Fibroblast of skin of left quadriceps (primary cell): ENCODE measurements around the gene LDHAL6A.

Source experiments
- DNase-seq, 2 experiments: peaks; one replicate each; pipeline ENCODE4 v3.0.0-alpha.2; 2013; ENCODE audit warnings: low read depth in 2 of 2

The LDHAL6A gene

DNA sequence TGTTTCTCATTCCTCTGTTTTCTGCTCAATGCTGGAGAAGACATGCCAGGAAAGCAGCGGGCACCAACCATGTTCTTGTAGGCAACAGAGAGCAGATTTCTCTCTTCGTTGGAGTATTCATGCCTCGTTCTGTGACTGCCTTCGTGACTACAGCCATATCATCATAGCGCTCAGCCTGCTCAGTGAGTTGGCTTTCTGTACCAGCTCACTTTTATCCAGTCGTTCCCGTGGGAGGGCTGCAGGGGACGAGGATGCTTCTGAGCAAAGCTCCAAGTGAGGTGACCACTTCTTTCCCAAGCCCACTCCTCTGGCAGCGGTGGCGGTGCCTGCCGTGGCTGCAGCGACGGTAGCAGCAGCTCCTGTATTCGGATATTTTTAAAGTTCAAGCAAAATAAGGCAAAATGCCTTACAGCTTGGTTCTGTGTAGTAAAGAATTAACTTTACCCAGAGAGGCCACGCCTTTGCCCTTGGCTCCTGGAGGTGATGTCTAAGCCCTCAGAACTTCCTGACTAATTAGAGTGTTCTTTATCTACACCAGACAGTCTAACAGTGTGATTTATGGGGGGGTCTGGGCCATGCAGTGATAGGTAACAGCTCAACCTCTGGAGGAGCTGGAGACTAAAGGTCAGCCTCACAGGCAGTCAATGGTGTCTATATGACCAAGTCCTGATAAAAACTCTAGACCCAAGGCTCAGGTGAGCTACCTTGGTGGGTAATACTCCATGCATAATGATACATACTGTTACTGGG lies 35.3 kb downstream of the LDHAL6A start:
- no peak for DNase-seq

DNA sequence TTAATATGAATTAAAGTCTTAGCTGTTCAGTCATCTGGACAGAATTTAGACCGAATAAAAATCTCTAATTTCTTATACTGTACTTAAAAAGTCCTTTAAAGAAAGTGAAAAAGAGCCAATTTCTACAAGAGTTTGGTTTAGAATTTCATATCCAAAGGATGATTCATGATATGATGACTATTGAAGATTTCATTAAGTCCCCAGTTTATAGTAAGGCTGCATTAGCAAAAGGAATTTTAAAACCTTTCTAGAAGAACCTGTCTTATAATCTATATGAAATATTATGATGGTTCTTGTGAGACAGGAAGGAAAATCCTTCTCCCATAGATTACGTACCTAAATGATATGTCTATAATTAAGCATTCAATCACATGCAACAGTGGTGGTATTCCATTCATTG lies 36.3 kb downstream of the LDHAL6A start:
- DNase-seq: no peak

DNA sequence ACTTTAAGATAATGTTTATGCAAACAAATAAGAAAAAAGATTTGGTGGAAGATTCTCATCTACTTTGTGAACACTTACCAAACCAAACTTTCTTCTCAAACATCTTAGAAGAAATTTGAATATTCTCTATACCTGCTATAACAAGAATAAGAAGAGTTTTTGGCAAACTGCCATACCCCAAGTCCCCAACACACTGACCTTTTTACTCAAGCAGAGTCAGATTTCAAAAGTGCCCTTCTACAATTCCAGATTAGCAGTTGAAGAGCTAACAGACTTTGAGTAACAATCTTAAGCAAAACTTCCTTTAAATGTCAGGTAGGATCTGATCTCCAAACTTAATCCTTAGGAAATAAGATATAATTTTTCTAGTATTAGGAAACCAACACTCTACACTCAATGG lies 37.2 kb downstream of the LDHAL6A start:
- DNase-seq: no peak

DNA sequence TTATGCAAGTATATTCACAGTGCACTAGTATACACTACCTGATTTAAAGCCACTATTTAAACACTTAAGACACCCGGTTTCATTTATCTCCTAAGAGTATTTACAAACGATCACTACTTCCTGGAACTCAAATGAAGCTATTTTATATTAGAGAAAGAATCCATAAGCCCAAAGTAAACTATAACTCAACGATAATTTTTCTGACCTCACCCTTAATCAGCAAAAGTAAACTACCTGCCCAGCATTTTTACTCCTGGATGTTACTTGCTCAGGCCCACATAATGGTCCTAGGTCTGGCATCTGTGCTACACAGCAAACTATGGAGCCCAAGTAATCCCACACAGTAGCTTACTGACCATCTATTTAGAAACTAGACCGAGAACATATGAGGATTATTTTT lies 37.7 kb downstream of the LDHAL6A start:
- no peak for DNase-seq

DNA sequence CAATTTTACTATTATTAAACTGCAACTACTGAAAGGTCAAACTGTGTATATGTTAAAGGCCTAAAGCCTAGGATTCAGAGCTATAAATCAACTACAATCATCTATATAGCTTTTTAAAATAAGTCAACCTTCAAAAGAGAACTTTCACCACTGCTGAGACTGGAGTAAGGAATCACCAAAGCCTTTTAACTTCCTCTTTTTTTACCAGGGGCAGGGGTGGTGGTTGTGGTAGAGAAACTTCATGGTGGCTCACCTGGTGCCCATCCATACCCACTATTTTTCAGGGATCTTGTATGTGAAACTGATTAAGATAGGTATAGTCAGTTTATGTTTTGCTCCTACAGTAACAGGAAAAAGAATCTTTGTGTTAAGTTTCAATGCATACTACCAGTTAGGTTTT lies 39.6 kb downstream of the LDHAL6A start:
- no peak for DNase-seq

DNA sequence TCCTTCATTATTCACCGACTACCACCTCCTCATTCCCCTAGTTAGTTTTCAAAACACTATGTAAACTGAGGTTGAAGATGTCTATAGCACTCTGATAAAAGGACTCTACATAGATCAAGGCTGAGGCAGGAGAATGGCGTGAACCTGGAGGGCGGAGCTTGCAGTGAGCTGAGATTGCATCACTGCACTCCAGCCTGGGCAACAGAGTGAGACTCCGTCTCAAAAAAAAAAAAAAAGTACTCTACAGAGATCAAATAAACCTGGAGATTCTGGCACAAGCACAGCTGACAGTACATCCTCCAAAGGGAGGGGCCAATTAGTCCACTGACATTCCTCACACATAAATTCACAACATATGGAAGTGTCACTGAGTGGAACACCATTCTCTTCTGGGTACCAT lies 40.0 kb downstream of the LDHAL6A start:
- peak in 1 of 2 experiments; percentile 1 for DNase-seq

DNA sequence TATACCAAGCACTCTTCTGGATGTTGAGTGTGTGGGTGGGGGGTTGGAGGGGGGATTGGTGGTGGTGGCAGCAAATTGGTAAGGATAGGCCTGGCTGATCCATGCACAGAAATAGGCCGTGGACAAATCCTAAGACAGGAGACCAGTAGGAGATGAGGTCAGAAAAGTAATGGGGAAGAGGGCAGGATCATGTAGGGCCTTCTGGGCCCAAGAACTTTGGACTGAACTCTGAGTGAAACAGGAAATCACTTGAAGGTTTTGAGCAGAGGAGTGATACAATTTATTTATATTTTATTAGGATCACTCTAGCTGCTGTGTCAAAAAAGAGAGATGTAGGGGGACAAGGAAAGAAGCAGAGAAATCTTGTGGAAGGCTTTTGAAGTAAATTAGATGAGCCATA lies 42.4 kb downstream of the LDHAL6A start:
- DNase-seq: no peak

DNA sequence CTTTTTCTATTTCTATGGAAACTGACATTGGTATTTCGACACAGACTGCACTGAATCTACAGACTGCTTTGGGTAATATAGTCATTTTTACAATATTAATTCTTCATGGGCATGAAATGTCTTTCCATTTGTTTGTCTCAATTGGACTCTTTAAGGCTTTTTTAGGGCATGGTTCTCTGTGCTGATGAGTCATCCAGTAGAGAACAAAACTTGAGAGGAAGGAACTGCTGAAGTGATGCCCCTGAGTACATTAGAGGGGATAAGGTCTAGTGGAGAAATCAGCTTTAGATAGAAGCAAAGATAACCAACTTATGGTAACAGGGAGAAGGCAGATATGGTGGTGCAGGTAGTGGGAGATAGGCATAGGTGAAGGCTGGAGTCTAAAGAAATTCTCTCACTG lies 46.0 kb downstream of the LDHAL6A start:
- no peak for DNase-seq

DNA sequence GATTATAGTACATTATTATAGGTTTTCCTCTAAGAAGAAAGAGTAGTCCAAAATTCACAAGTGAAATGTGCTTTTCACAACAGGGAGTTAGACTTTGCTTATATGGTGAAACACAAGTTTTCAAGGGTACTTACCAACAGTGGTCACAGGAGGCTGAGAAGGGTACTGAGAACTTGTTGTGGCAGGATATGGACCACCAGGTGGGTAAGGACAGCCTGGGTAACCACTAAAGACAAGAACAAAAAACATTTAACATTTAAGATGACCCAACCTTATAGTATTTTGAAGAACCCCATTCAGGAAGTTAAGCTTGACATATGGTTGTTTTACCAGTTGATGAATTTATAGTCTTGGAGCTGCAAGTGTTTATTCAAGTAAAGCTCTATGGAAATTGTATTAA lies 46.7 kb downstream of the LDHAL6A start:
- DNase-seq: no peak

DNA sequence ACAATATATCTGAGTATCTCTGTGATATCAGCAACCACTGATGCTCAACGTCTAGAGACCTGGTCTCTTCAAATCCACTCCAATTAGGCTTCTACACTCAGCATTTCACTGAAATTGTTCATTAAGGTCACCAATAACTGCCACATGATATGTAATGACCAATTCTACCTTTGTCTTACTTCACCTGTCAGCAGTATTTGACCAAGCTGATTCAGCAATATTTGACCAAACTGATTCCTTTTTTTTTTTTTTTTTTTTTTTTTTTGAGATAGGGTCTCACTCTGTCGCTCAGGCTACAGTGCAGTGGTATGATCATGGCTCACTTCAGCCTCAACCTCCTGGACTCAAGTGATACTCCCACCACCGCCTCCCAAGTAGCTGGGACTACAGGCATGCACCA lies 65.5 kb downstream of the LDHAL6A start:
- DNase-seq: no peak

DNA sequence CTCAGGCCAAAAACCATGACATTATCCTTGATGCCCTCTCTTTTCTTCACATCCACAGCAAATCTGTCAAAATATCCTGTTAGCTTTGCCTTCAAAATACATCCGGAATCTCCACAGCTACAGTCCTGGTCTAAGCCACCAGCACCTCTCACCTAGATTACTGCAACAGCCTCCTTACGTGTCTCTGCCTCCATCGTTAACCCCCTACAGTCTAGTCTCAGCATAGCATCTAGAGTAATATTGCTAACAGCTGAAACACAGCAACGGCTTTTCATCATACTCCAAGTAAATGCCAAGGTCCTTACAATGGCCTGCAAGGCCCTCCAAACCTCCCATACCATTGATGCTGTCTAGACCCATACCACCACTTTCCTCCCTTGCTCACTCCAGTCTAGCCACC lies 66.7 kb downstream of the LDHAL6A start:
- no peak for DNase-seq

DNA sequence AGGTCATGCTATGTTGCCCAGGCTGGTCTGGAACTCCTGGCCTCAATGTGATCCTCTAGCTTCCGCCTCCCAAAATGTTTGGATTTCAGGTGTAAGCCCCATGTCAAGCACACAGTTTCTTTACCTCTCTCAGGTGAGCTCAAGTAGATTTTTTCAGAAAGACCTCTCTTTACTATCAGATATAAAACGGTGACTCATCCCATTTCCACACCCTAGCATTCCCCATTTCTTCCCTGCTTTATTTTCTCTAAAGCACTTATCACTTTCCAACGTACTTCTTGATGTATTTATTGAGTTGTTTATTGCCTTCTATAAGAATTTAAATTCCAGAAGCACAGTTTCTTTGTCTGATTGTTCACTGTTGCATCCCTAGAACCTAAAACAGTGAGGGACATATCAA lies 67.4 kb downstream of the LDHAL6A start:
- no peak for DNase-seq

DNA sequence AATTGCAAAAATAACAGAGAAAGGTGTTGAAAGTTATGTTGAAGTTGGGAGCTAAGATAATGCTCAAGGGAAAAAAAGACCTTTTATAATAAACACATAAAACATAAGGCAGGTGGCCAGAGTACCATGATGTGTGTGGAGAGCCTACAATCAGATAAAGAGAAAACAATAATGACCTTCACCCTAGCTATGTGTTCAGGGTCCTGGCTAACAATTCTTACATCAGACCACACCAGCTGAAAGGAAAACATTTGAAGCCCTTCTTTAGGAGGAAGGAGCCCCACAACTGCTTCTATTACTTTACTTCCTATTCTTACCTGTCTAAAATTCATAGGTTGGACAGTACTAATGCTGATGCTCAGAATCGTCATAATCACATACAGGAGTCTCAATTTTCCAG lies 68.6 kb downstream of the LDHAL6A start:
- no peak for DNase-seq

DNA sequence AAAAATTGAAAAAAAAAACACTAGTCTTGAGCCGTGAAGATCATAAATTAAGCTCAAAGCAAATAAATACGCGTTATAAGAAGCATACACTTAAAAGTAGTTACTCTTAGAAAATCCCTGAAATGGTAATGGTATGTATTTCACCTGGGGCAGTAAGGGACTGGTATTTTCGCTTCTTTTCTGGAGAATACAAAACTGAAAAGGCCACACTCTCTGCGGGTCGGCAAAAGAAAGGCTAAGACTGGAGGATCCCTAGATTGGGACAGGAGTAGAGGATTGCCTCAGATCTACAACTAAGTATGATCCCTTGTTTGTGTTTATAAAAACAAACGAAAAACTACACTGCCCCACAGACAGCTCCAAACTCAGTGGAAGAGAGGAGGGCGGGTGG lies 70.5 kb downstream of the LDHAL6A start:
- no peak for DNase-seq

DNA sequence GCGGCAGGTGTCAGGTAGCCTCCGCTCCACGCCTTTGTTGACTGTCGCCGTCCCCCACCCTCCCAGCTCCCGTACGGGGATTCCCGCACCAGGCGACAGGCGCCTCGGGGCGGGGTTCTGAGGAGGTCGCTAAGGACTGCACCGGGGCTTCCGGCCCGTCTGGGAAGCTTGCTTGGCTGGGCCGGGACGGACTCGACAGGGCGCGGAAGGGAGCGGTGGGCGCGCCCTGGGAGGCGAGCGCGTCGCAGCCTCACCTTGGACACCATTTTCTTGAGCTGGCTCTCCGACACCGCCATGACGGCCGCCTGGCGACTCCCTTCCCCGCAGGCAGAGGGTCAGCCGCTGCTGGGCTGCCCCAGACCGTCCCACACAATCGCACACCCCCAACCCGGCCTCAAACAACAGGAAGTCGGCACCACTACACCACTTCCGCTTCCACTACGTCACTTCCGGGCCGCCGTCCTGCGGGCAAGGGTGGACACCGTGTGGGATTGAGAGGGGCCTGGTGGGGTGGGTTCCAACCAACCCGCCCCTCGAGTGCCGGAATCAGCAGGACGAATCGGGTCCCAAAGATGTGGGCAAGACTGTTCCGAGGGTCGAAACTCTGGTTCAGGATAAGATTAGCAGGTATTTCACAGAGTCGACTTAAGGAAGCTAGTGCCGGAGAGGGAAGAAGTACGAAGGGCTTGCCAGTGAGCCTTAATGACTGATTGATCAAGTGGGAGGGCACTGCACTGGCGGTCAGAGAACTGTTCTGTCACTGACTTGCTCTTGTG lies 71.1 kb downstream of the LDHAL6A start, which contains the start of gene TSG101:
Gene TSG101 (minus strand): TSS at position 422 of the 776 bp plus-strand sequence. CDS start 126 bp downstream, at position 296.
- peak; percentile 81 to 84 for DNase-seq

DNA sequence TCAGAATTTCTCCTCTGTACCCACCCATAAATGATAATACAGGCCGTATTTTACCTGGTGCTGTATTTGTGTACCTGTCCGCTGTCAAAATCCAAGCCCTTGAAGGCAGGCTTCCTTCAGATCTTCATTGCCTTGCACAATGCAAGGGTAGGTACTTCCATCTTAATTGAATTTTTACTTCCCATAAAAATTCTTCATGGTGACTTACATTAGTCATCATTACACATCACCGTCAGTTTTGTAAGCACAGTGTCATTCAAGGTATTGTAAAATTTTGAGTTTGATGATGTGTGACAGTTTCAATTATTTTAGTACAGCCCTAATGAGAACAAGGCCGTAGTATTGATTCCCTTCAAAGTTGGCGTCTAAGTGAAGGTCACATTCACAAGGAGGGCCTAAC lies 71.9 kb downstream of the LDHAL6A start:
- no peak for DNase-seq
